DND-41 (cell line): ENCODE results near the gene LRFN4.

ENCODE experiments used
- ATAC-seq: fragments of 200-7000 bp; cut with Tn5 transposase; 3 replicates; pipeline ENCODE4 v1.9.1; 2021; ENCODE audit warnings: low read depth; ENCODE audit not compliant: insufficient read depth
- DNase-seq: peaks from one replicate; pipeline ENCODE4 v3.0.0-alpha.2; 2020
- H2AFZ ChIP-seq: 2 replicates; pipeline ENCODE4 v1.6.0; 2012; ENCODE audit warnings: low read depth, low read length
- H3K27ac ChIP-seq: 2 replicates; pipeline ENCODE4 v1.5.1; 2012; ENCODE audit warnings: low read length, inconsistent platforms
- H3K27me3 ChIP-seq: fragments of 200-600 bp; sonication (generic); 2 replicates; pipeline ENCODE4 v1.6.0; 2012; ENCODE audit warnings: low read length, mild to moderate bottlenecking, inconsistent platforms; ENCODE audit not compliant: insufficient read depth, poor library complexity
- H3K36me3 ChIP-seq: 2 replicates; pipeline ENCODE4 v1.5.1; 2012; ENCODE audit warnings: low read length, inconsistent platforms; ENCODE audit not compliant: insufficient read depth
- H3K4me1 ChIP-seq: 2 replicates; pipeline ENCODE4 v1.5.1; 2012; ENCODE audit warnings: mild to moderate bottlenecking, low read length; ENCODE audit not compliant: insufficient read depth
- H3K4me2 ChIP-seq: 2 replicates; pipeline ENCODE4 v1.6.0; 2012; ENCODE audit warnings: mild to moderate bottlenecking, moderate library complexity, low read length, inconsistent platforms; ENCODE audit not compliant: insufficient read depth
- H3K4me3 ChIP-seq, 2 experiments: fragments of 200-600 bp in 1 of 2; shearing (Covaris generic) in 1 of 2; 2 replicates each; pipeline ENCODE4 v1.5.1; 2012 to 2016; ENCODE audit warnings: inconsistent platforms in 2 of 2, low read length in 2 of 2, mild to moderate bottlenecking in 2 of 2, low read depth in 1 of 2, moderate library complexity in 1 of 2
- H3K79me2 ChIP-seq: 2 replicates; pipeline ENCODE4 v1.6.0; 2012; ENCODE audit warnings: low read length, inconsistent platforms; ENCODE audit not compliant: insufficient read depth
- H3K9ac ChIP-seq: 2 replicates; pipeline ENCODE4 v1.6.0; 2012; ENCODE audit warnings: low read depth, mild to moderate bottlenecking, inconsistent platforms, low read length, moderate library complexity
- H3K9me3 ChIP-seq: 2 replicates; pipeline ENCODE4 v1.5.1; 2012; ENCODE audit warnings: low read length, moderate library complexity, mild to moderate bottlenecking, inconsistent platforms; ENCODE audit not compliant: insufficient read depth, severe bottlenecking
- H4K20me1 ChIP-seq: 2 replicates; pipeline ENCODE4 v1.6.0; 2012; ENCODE audit warnings: low read length; ENCODE audit not compliant: insufficient read depth
- CTCF ChIP-seq: IDR thresholded peaks from 2 replicates; pipeline ENCODE4 v1.5.1; 2012; ENCODE audit warnings: borderline replicate concordance, low read length, moderate library complexity, mild to moderate bottlenecking; ENCODE audit not compliant: poor library complexity, severe bottlenecking; ENCODE audit errors: extremely low read depth
- EZH2 ChIP-seq: IDR thresholded peaks from 3 replicates; pipeline ENCODE4 v1.6.1; 2012; ENCODE audit warnings: borderline replicate concordance, low read depth, mild to moderate bottlenecking, moderate library complexity, low read length, inconsistent platforms; ENCODE audit not compliant: severe bottlenecking

LRFN4 gene

GRCh38 chr11:66850235-66850587 lies 6.7 kb upstream of the LRFN4 start:
- no peaks in the 10 kb centered on the region for H4K20me1 ChIP-seq
- no peaks in the 10 kb centered on the region for H3K27me3 ChIP-seq
- no peak overlapping the region for H2AFZ ChIP-seq
- peaks cover 7% of the 10 kb centered on the region for H3K4me1 ChIP-seq
- ATAC-seq (no peak), DNase-seq (no peak)
- no peaks in the 10 kb centered on the region for H3K9me3 ChIP-seq
- no peak overlapping the region for H3K27ac ChIP-seq
- H3K79me2 ChIP-seq: peaks cover 2% of the 10 kb centered on the region
- H3K4me2 ChIP-seq: no peak overlapping the region
- H3K36me3 ChIP-seq: peaks cover 49% of the 10 kb centered on the region
- H3K4me3 ChIP-seq: no peak overlapping the region
- no peak overlapping the region for H3K9ac ChIP-seq
- TF ChIP-seq CTCF: no peak
- no peak for TF ChIP-seq EZH2

GRCh38 chr11:66850588-66851238 lies 6.2 kb upstream of the LRFN4 start:
- Histone ChIP-seq H3K36me3 (peaks cover 44% of the 10 kb centered on the region), H4K20me1 (no peaks in the 10 kb centered on the region), H2AFZ (no peak overlapping the region), H3K4me1 (peaks cover 10% of the 10 kb centered on the region), H3K4me3 (no peak overlapping the region), H3K27me3 (no peaks in the 10 kb centered on the region), H3K9me3 (no peaks in the 10 kb centered on the region), H3K4me2 (no peak overlapping the region), H3K9ac (no peak overlapping the region), H3K79me2 (no peaks in the 10 kb centered on the region), H3K27ac (no peak overlapping the region)
- ATAC-seq (no peak), DNase-seq (no peak)
- no peak for TF ChIP-seq EZH2
- TF ChIP-seq CTCF: no peak

- Histone ChIP-seq H3K4me2 (no peak overlapping the region), H3K36me3 (peaks cover 38% of the 10 kb centered on the region), H4K20me1 (no peaks in the 10 kb centered on the region), H3K27me3 (no peaks in the 10 kb centered on the region), H2AFZ (no peak overlapping the region), H3K9ac (no peak overlapping the region), H3K4me3 (no peak overlapping the region), H3K9me3 (no peaks in the 10 kb centered on the region), H3K4me1 (peaks cover 14% of the 10 kb centered on the region), H3K79me2 (no peaks in the 10 kb centered on the region), H3K27ac (no peak overlapping the region)
- TF ChIP-seq EZH2 (no peak), CTCF (no peak)
- DNase-seq: no peak
- no peak for ATAC-seq
These were observed 5.6 kb upstream of the LRFN4 start for GRCh38 chr11:66851239-66851596.
